K562 (cell line): ENCODE measurements around the gene MYL12B. TPM values are rescaled to one million over a fixed set of nuclear protein-coding genes. Genes with fewer than 3 reads are reported as not detected.

Source experiments
- ATAC-seq: fragments of 200-7000 bp; cut with Tn5 transposase; 3 replicates; pipeline ENCODE4 v1.9.1; 2020; ENCODE audit warnings: moderate library complexity
- BruUV-seq: library from RNA; stranded (reverse); fragments of 400-500 nt; replicated peaks from 2 replicates; lab custom pipeline; 2021; lab: Mats Ljungman, UMichigan
- CTCF ChIA-PET: fragments of 300-600 bp; formaldehyde crosslinking; extraction: SDS; loops from one replicate; lab custom pipeline; 2021; ENCODE audit warnings: low intra/inter-chr PET ratio; lab: Yijun Ruan, JAX
- POLR2A ChIA-PET: fragments of 300-600, 350-650 bp; sonication (Branson Sonifier 250); formaldehyde crosslinking; extraction: SDS; loops from one replicate; lab custom pipeline; 2021; ENCODE audit warnings: antibody characterized with exemption, inconsistent platforms; lab: Yijun Ruan, JAX
- DNase-seq, 4 experiments: peaks; one replicate each; pipeline versions ENCODE4 v3.0.0 to v3.0.0-alpha.2; 2011 to 2018; ENCODE audit warnings: low spot score in 3 of 4, mixed read lengths in 3 of 4; ENCODE audit errors: extremely low read depth in 1 of 4
- FAIRE-seq: peaks from 2 replicates; lab custom pipeline; 2011; peaks lifted over from hg19 to GRCh38; lab: Jason Lieb, UNC
- H2AFZ ChIP-seq: 2 replicates; pipeline ENCODE4 v1.6.0; 2011; ENCODE audit warnings: low read depth, low read length, control low read depth, inconsistent platforms
- H3K27ac ChIP-seq: fragments of 200-600 bp; 3 replicates; pipeline ENCODE4 v1.8.0; 2011; ENCODE audit warnings: low read depth, mild to moderate bottlenecking, control low read depth, inconsistent platforms, low read length, moderate library complexity, mixed read lengths; ENCODE audit errors: extremely low read depth
- H3K27me3 ChIP-seq, 2 experiments: fragments of 300-600 bp in 1 of 2; 2 replicates in 1 of 2; 3 replicates in 1 of 2; pipeline versions ENCODE4 v1.6.0 to v1.8.0; 2011; ENCODE audit warnings: inconsistent platforms in 2 of 2, low read length in 2 of 2, mild to moderate bottlenecking in 1 of 2, mixed read lengths in 1 of 2, moderate library complexity in 1 of 2; ENCODE audit not compliant: control insufficient read depth in 2 of 2, insufficient read depth in 2 of 2
- H3K36me3 ChIP-seq: fragments of 300-600 bp; 3 replicates; pipeline ENCODE4 v1.8.0; 2011; ENCODE audit warnings: mild to moderate bottlenecking, low read length, inconsistent platforms; ENCODE audit not compliant: control insufficient read depth, insufficient read depth
- H3K4me1 ChIP-seq, 2 experiments: fragments of 200-600 bp in 1 of 2; replicated peaks in 1 of 2; 2 replicates in 1 of 2; 3 replicates in 1 of 2; pipeline versions ENCODE4 v1.5.1 to v1.8.0; 2011; ENCODE audit warnings: inconsistent platforms in 2 of 2, low read length in 2 of 2, mild to moderate bottlenecking in 1 of 2, mixed read lengths in 1 of 2, moderate library complexity in 1 of 2; ENCODE audit not compliant: control insufficient read depth in 2 of 2, insufficient read depth in 2 of 2
- H3K4me2 ChIP-seq: 2 replicates; pipeline ENCODE4 v1.6.1; 2011; ENCODE audit warnings: low read length, control low read depth, inconsistent platforms, mixed read lengths; ENCODE audit not compliant: insufficient read depth
- H3K4me3 ChIP-seq: fragments of 200-600 bp; sonication (generic), shearing (Covaris generic); 2 replicates; pipeline ENCODE4 v1.5.1; 2016; ENCODE audit warnings: control low read depth, inconsistent platforms
- H3K79me2 ChIP-seq: fragments of 200-600 bp; 3 replicates; pipeline ENCODE4 v1.8.0; 2011; ENCODE audit warnings: low read length, inconsistent platforms; ENCODE audit not compliant: control insufficient read depth, insufficient read depth
- H3K9ac ChIP-seq, 2 experiments: 2 replicates each; pipeline versions ENCODE4 v1.6.0 to v1.6.1; 2011; ENCODE audit warnings: low read depth in 2 of 2, low read length in 2 of 2, control low read depth in 1 of 2, inconsistent platforms in 1 of 2, mild to moderate bottlenecking in 1 of 2, mixed read lengths in 1 of 2; ENCODE audit not compliant: insufficient read depth in 1 of 2
- H3K9me1 ChIP-seq: one replicate; pipeline ENCODE4 v1.6.0; 2011; ENCODE audit warnings: inconsistent platforms, mild to moderate bottlenecking, low read length, moderate library complexity; ENCODE audit not compliant: control insufficient read depth, insufficient read depth
- H3K9me3 ChIP-seq: replicated peaks from 2 replicates; pipeline ENCODE4 v1.5.1; 2011; ENCODE audit warnings: low read depth, low read length, inconsistent platforms; ENCODE audit not compliant: control insufficient read depth, insufficient read depth
- H4K20me1 ChIP-seq: replicated peaks from 2 replicates; pipeline ENCODE4 v1.6.1; 2011; ENCODE audit warnings: low read length, inconsistent platforms, mixed read lengths; ENCODE audit not compliant: control insufficient read depth, insufficient read depth
- CBFB ChIP-seq: sonication (generic); formaldehyde crosslinking; IDR thresholded peaks from 2 replicates; pipeline ENCODE4 v1.4.0; 2020; ENCODE audit warnings: mild to moderate bottlenecking, missing genetic modification reagents
- CGGBP1 ChIP-seq: fragments of 250-450 bp; sonication (Bioruptor Pico); IDR thresholded peaks from 2 replicates; pipeline ENCODE4 v1.9.0; 2021; ENCODE audit warnings: mild to moderate bottlenecking
- HDAC2 ChIP-seq: fragments of 450-650 bp; IDR thresholded peaks from 2 replicates; pipeline ENCODE4 v1.6.1; 2016; ENCODE audit warnings: mild to moderate bottlenecking
- MLLT1 ChIP-seq, 2 experiments: fragments of 450-650 bp; IDR thresholded peaks; 2 replicates each; pipeline ENCODE4 v1.6.1; 2016
- POLR2H ChIP-seq: IDR thresholded peaks from 2 replicates; pipeline ENCODE4 v1.6.1; 2016; ENCODE audit warnings: missing genetic modification characterization, low read depth, mild to moderate bottlenecking, control low read depth, missing compliant biosample characterization, moderate library complexity
- SMARCE1 ChIP-seq: fragments of 450-650 bp; IDR thresholded peaks from 2 replicates; pipeline ENCODE4 v1.7.1; 2016; ENCODE audit warnings: mild to moderate bottlenecking
- ZNF197 ChIP-seq: fragments of 200-800 bp; sonication (Bioruptor generic); IDR thresholded peaks from 2 replicates; pipeline ENCODE4 v1.6.1; 2016; ENCODE audit warnings: low read depth, missing genetic modification characterization, missing compliant biosample characterization
- ZNF444 ChIP-seq: fragments of 250-450 bp; sonication (Bioruptor Pico); IDR thresholded peaks from 2 replicates; pipeline ENCODE4 v1.4.0; 2020; ENCODE audit warnings: mild to moderate bottlenecking, moderate library complexity
- WGBS: fragments of 100-300 bp; shearing (Covaris generic); methylation state at CpG from one replicate; pipeline ENCODE4 v1.1.6; 2016; ENCODE audit warnings: low coverage, mixed read lengths; ENCODE audit not compliant: insufficient coverage; ENCODE audit errors: missing lambda C conversion rate; 5-methylcytosine and 5-hydroxymethylcytosine counted together
- in situ Hi-C: fragments of 300-500 bp; cut with MboI; formaldehyde crosslinking; loops from 4 replicates; pipeline ENCODE4 v1.15.0; 2018; ENCODE audit warnings: inconsistent platforms, mixed read lengths
- intact Hi-C: fragments of 100-400 bp; cut with micrococcal nuclease; formaldehyde crosslinking; loops from 2 replicates; pipeline ENCODE4 v1.14.2; 2022
- polyA plus RNA-seq, 8 experiments: library from polyadenylated mRNA; depleted of rRNA in 4 of 8; stranded (reverse) in 5 of 8; unstranded in 3 of 8; fragments of >200 nt; fragmentation: Nextera tagmentation in 2 of 8; fragmentation: Illumina TruSeq in 1 of 8; extraction: Ambion mirVana in 2 of 8; extraction: Trizol in 1 of 8; gene quantifications; 2 replicates each; pipeline versions ENCODE4 v1.2.1 to v1.2.3, GENCODE V29; 2011 to 2014; ENCODE audit warnings: inconsistent platforms in 1 of 8, missing spikeins in 1 of 8
- total RNA-seq, 7 experiments: library from RNA; depleted of rRNA in 6 of 7; stranded (reverse); fragments of >200 nt in 6 of 7; fragmentation: Illumina TruSeq in 2 of 7; extraction: Trizol in 2 of 7; gene quantifications; 2 replicates each; pipeline versions ENCODE4 v1.2.1 to v1.2.3, GENCODE V29; 2011 to 2021; ENCODE audit warnings: low replicate concordance in 1 of 7

MYL12B gene
- total and polyA plus RNA-seq, 9 of the 15 experiments (the other 6 are each of a cell fraction or from before 2014, with no cell fraction given) = 220 to 995 (median 463) TPM

GRCh38 chr18:3263132-3263700, 1.3 kb downstream of the MYL12B start:
- Histone ChIP-seq H4K20me1 (peaks cover 51% of the 10 kb centered on the region), H3K36me3 (peaks cover 18% of the 10 kb centered on the region), H3K9me3 (no peaks in the 10 kb centered on the region), H3K4me2 (peak overlapping the region; percentile 88), H2AFZ (no peak overlapping the region), H3K4me1 (peaks cover 25 to 48% of the 10 kb centered on the region in 2 experiments), H3K27ac (peak overlapping the region; percentile 97), H3K4me3 (peak overlapping the region; percentile 84)
- TSS peak; percentile 38 for BruUV-seq
- WGBS = 1% methylated on average over 8 of the region's 8 CpGs
- ATAC-seq = no peak
- POLR2A ChIA-PET = interaction anchor here (0.9 to 3.3 kb wide), 6 partner anchors 10 to 331 kb away, joined by 3 to 16 read pairs (median 5); partner anchors contain the start of gene TGIF1
- no peak for DNase-seq
- in situ Hi-C loops (no loop called here), intact Hi-C loops (loop anchor here (2.0 to 5.0 kb wide), 2 partner anchors 14 to 399 kb away; no protein-coding TSS in a partner anchor)
- FAIRE-seq = no peak
- CTCF ChIA-PET = no interaction called here
- peak; percentile 49; the same call in 1 of the 2 replicates for TF ChIP-seq POLR2H
- no peak for TF ChIP-seq CGGBP1
- 0 out of 2 replicates have a peak, but pooled peaks have one; percentile 23 for TF ChIP-seq SMARCE1
- TF ChIP-seq CBFB (CRISPR knock-in tag) = no peak
- TF ChIP-seq MLLT1 (IDR thresholded peaks at IDR 0.05) = 0 out of 4 replicates have a peak, but pooled peaks of 1 of the 2 experiments have one; percentile 6
- TF ChIP-seq ZNF444 (CRISPR knock-in tag) = 0 out of 2 replicates have a peak, but pooled peaks have one; percentile 26
- peak; percentile 29; the same call in 1 of the 2 replicates for TF ChIP-seq ZNF197
- TF ChIP-seq HDAC2 = 0 out of 2 replicates have a peak, but pooled peaks have one; percentile 5
- TF ChIP-seq, all 486 proteins: peak for 6
- no peaks in the 10 kb centered on the region for H3K27me3 ChIP-seq
- H3K9me1 ChIP-seq = peaks cover 6% of the 10 kb centered on the region
- H3K79me2 ChIP-seq = peaks cover 77% of the 10 kb centered on the region
- peak overlapping the region; percentile 86 to 97; a peak in 3 of 4 replicates for H3K9ac ChIP-seq
